GM12878 (cell line): Measurements from ENCODE around the gene SSX2IP. TPM values are rescaled to one million over a fixed set of nuclear protein-coding genes. Genes with fewer than 3 reads are reported as not detected.

Experiments used
- ELK1 ChIP-seq: IDR thresholded peaks from 2 replicates; pipeline ENCODE4 v1.6.1; 2012; ENCODE audit warnings: low read depth, low read length, improper control_type of control experiment
- MXI1 ChIP-seq: fragments of 150-350 bp; IDR thresholded peaks from 2 replicates; pipeline ENCODE4 v1.6.1; 2011; ENCODE audit warnings: low read depth, mild to moderate bottlenecking, inconsistent platforms, low read length, improper control_type of control experiment
- ZNF592 ChIP-seq: fragments of 450-650 bp; IDR thresholded peaks from 2 replicates; pipeline ENCODE4 v1.6.1; 2017; ENCODE audit warnings: mild to moderate bottlenecking, moderate library complexity
- polyA plus RNA-seq, 11 experiments: library from polyadenylated mRNA; depleted of rRNA in 4 of 11; unstranded in 6 of 11; stranded (reverse) in 5 of 11; fragments of >200 nt; fragmentation: Nextera tagmentation in 4 of 11; fragmentation: Illumina TruSeq in 1 of 11; extraction: Ambion mirVana in 4 of 11; extraction: Trizol in 1 of 11; gene quantifications; 1 replicate in 1 of 11; 2 replicates in 10 of 11; pipeline versions ENCODE4 v1.2.1 to v1.2.3, GENCODE V29; 2011 to 2016; ENCODE audit warnings: inconsistent platforms in 2 of 11, missing spikeins in 2 of 11, low read depth in 1 of 11
- total RNA-seq, 4 experiments: library from RNA; depleted of rRNA in 3 of 4; stranded (reverse); fragments of >200 nt in 3 of 4; fragmentation: Illumina TruSeq in 1 of 4; extraction: Trizol in 1 of 4; gene quantifications; 2 replicates each; pipeline versions ENCODE4 v1.2.1 to v1.2.3, GENCODE V29; 2013 to 2021
- TF ChIP-seq, protein P1 (sequence below), 3 experiments: IDR thresholded peaks in 2 of 3; conservative IDR thresholded peaks in 1 of 3; 2 replicates each; pipeline ENCODE4 v1.5.1; 2011; ENCODE audit warnings: low read depth in 3 of 3, low read length in 3 of 3, mild to moderate bottlenecking in 3 of 3, control low read depth in 2 of 3, moderate library complexity in 2 of 3, inconsistent platforms in 1 of 3, mixed read lengths in 1 of 3; ENCODE audit not compliant: control insufficient read depth in 2 of 3, insufficient read depth in 1 of 3; ENCODE audit errors: extremely low read depth in 1 of 3

Gene SSX2IP
- total and polyA plus RNA-seq, 10 of the 15 experiments (the other 5 are each of a cell fraction or from before 2014, with no cell fraction given), result 3.3 to 14.0 (median 10.4) TPM

DNA sequence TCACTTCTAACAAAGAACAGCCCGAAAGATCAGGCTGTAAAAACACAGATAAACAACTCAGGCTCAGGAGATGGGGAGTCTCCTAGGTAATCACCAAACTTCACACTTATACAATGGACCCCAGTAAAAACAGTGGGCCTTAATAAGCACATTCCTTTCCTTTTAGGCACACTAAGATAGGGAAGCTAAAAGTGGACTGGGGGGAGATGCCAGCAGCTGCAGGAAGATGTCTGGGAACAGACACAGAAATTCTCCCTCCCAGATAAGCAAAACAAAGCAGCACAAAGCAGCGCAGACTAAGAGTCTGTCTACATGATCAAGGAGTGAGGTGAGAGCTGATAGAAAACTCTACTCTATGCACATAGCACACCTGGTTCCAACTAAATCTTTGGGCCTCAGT is 87.0 kb downstream of the SSX2IP start (continued):
- TF ChIP-seq ZNF592 (no peak), ELK1 (no peak), MXI1 (no peak)
- TF ChIP-seq, protein P1, sequence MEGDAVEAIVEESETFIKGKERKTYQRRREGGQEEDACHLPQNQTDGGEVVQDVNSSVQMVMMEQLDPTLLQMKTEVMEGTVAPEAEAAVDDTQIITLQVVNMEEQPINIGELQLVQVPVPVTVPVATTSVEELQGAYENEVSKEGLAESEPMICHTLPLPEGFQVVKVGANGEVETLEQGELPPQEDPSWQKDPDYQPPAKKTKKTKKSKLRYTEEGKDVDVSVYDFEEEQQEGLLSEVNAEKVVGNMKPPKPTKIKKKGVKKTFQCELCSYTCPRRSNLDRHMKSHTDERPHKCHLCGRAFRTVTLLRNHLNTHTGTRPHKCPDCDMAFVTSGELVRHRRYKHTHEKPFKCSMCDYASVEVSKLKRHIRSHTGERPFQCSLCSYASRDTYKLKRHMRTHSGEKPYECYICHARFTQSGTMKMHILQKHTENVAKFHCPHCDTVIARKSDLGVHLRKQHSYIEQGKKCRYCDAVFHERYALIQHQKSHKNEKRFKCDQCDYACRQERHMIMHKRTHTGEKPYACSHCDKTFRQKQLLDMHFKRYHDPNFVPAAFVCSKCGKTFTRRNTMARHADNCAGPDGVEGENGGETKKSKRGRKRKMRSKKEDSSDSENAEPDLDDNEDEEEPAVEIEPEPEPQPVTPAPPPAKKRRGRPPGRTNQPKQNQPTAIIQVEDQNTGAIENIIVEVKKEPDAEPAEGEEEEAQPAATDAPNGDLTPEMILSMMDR (IDR thresholded peaks at IDR 0.05 in 2 of 3, conservative IDR thresholded peaks at IDR 0.05 in 1 of 3; ENCODE audit: control insufficient read depth in 2 of 3, extremely low read depth in 1 of 3, insufficient read depth in 1 of 3, low read depth in 3 of 3, low read length in 3 of 3), result no peak
